GM19324 (cell line): Measurements from ENCODE around the gene MUC5B.
A peak's percentile ranks its signal among the peaks of the same experiment; 100 is the strongest.

Experiments used
- ATAC-seq: cut with Tn5 transposase; IDR thresholded peaks from one replicate; pipeline ENCODE4 v1.9.1; 2021; ENCODE audit warnings: mild to moderate bottlenecking, moderate library complexity; ENCODE audit not compliant: unreplicated experiment, low FRiP score

The MUC5B gene

GRCh38 chr11:1305501-1306056, 82.7 kb downstream of the MUC5B start:
- no peak for ATAC-seq

GRCh38 chr11:1306186-1307162, 83.6 kb downstream of the MUC5B start:
- ATAC-seq: no peak

- ATAC-seq: no peak
Measured at GRCh38 chr11:1307163-1307870, 84.5 kb downstream of the MUC5B start.

- no peak for ATAC-seq
Measured at GRCh38 chr11:1307998-1308742, 85.3 kb downstream of the MUC5B start.

GRCh38 chr11:1308743-1309497, 86.1 kb downstream of the MUC5B start:
- peak; percentile 65 for ATAC-seq

- ATAC-seq: peak; percentile 82
Measured at GRCh38 chr11:1309498-1310317, 86.8 kb downstream of the MUC5B start, which contains the start of gene TOLLIP. Gene TOLLIP, minus strand, starts transcription at chr11:1309632. Its CDS starts 134 bp downstream, at chr11:1309498.

- ATAC-seq: no peak
Measured at GRCh38 chr11:1310318-1310687, 87.4 kb downstream of the MUC5B start.

GRCh38 chr11:1310772-1311468, 88.1 kb downstream of the MUC5B start:
- no peak for ATAC-seq
